Measurements from ENCODE around the gene TOX2. TPM values are rescaled to one million over a fixed set of nuclear protein-coding genes. Genes with fewer than 3 reads are reported as not detected.

The TOX2 gene
- total RNA-seq, 1 experiment from 2014 or later: 85.4 TPM

DNA sequence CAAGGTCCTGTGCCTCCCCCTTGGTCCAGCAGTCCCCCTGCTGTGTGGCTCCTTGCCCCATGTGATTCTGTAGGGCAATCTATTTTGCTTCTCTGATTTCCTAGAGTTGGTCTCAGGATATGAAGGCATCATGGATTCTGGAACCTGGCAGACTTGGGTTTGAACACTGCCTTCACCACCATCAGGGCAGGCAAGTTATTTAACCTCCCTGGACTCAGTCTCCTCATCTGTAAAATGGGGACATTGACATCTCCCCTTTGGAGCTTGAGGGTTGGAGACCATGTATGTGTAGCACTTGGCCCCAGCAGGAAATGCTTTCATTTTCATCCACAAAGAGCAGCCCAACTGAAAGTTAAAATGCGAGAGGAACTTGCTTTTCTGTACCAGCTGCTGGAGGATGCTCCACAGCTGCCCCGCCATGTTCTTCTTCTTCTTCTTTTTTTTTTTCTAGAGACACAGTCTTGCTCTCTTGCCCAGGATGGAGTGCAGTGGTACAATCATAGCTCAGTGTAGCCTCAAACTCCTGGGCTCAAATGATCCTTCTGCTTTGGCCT, 6.7 kb downstream of the TOX2 start:
- ChIA-PET CTCF (no interaction called here), POLR2A (no interaction called here)
- Histone ChIP-seq H3K27me3 (ENCODE audit: control insufficient read depth, insufficient read depth, low read length) (no peaks in the 10 kb centered on the region), H3K4me1 (ENCODE audit: control insufficient read depth, insufficient read depth, low read length) (peaks cover 78% of the 10 kb centered on the region), H3K9me3 (ENCODE audit: control insufficient read depth, insufficient read depth, low read depth, low read length) (no peaks in the 10 kb centered on the region), H3K4me3 (ENCODE audit: low read depth in 2 of 2, low read length in 2 of 2) (no peak overlapping the region), H3K27ac (ENCODE audit: low read length) (peak overlapping the region; percentile 29), H3K36me3 (ENCODE audit: control insufficient read depth, insufficient read depth, low read length) (no peaks in the 10 kb centered on the region)
- in situ Hi-C loops (cut with HindIII; ENCODE audit: low pct_unique_long_range_greater_than_20kb, low sequenced_read_pairs) (no loop called here), intact Hi-C loops (cut with micrococcal nuclease; ENCODE audit: unreplicated experiment) (no loop called here)
- BruUV-seq (replicated peaks): no TSS peak
- TF ChIP-seq CTCF (IDR thresholded peaks at IDR 0.05): no peak
- TF ChIP-seq REST (IDR thresholded peaks at IDR 0.05; ENCODE audit: insufficient read depth in 1 of 2, low read depth in 2 of 2, low read length in 1 of 2): no peak
- no peak for TF ChIP-seq TCF7L2 (IDR thresholded peaks at IDR 0.05; ENCODE audit: low read depth, low read length)
- no peak for TF ChIP-seq SIN3A (IDR thresholded peaks at IDR 0.05; ENCODE audit: borderline replicate concordance, insufficient read depth, low read depth, low read length)
- no peak for TF ChIP-seq POLR2AphosphoS5 (IDR thresholded peaks at IDR 0.05; ENCODE audit: low read depth, low read length)
- ATAC-seq (no peak), DNase-seq (ENCODE audit: low read depth, low spot score) (no peak)

DNA sequence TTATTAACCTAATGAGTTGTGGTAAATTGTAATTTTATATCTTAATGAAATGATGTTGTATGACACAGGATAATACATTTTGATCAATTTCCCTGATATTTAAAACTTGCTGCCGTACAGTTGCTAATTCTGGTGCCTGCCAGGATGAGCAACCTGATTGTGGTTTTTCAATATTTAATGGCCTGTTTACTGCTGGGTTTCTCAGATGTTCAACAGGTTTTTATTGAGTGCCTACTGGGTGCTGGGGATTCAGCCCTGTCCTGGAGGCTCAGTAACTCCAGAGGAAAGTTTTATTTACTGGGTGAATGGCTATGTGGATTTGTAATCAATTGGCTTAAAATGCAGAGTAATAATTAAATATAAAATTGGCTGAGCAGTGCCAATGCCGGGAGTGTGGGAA, 8.0 kb downstream of the TOX2 start:
- no peaks in the 10 kb centered on the region for H3K36me3 ChIP-seq (ENCODE audit: control insufficient read depth, insufficient read depth, low read length)
- intact Hi-C loops (cut with micrococcal nuclease; ENCODE audit: unreplicated experiment): no loop called here
- no peaks in the 10 kb centered on the region for H3K9me3 ChIP-seq (ENCODE audit: control insufficient read depth, insufficient read depth, low read depth, low read length)
- BruUV-seq (replicated peaks): no TSS peak
- peaks cover 81% of the 10 kb centered on the region for H3K4me1 ChIP-seq (ENCODE audit: control insufficient read depth, insufficient read depth, low read length)
- H3K4me3 ChIP-seq (ENCODE audit: low read depth in 2 of 2, low read length in 2 of 2): no peak overlapping the region
- H3K27me3 ChIP-seq (ENCODE audit: control insufficient read depth, insufficient read depth, low read length): no peaks in the 10 kb centered on the region
- no peak for TF ChIP-seq CTCF (IDR thresholded peaks at IDR 0.05)
- TF ChIP-seq POLR2AphosphoS5 (IDR thresholded peaks at IDR 0.05; ENCODE audit: low read depth, low read length): no peak
- no peak for TF ChIP-seq TCF7L2 (IDR thresholded peaks at IDR 0.05; ENCODE audit: low read depth, low read length)
- TF ChIP-seq SIN3A (IDR thresholded peaks at IDR 0.05; ENCODE audit: borderline replicate concordance, insufficient read depth, low read depth, low read length): no peak
- no peak for TF ChIP-seq REST (IDR thresholded peaks at IDR 0.05; ENCODE audit: insufficient read depth in 1 of 2, low read depth in 2 of 2, low read length in 1 of 2)
- ATAC-seq (no peak), DNase-seq (ENCODE audit: low read depth, low spot score) (no peak)
- ChIA-PET CTCF (no interaction called here), POLR2A (no interaction called here)
- in situ Hi-C loops (cut with HindIII; ENCODE audit: low pct_unique_long_range_greater_than_20kb, low sequenced_read_pairs): no loop called here
- H3K27ac ChIP-seq (ENCODE audit: low read length): peak overlapping the region; percentile 29; the same call in 1 of the 2 replicates

All from Panc1 (cell line).